Measurements from ENCODE around the gene AP1M1.

The AP1M1 gene

GRCh38 chr19:16227837-16228636 is 30.3 kb downstream of the AP1M1 start:
- H3K27ac ChIP-seq: no peak overlapping the region
- TF ChIP-seq CTCF (conservative IDR thresholded peaks at IDR 0.05): no peak

DNA sequence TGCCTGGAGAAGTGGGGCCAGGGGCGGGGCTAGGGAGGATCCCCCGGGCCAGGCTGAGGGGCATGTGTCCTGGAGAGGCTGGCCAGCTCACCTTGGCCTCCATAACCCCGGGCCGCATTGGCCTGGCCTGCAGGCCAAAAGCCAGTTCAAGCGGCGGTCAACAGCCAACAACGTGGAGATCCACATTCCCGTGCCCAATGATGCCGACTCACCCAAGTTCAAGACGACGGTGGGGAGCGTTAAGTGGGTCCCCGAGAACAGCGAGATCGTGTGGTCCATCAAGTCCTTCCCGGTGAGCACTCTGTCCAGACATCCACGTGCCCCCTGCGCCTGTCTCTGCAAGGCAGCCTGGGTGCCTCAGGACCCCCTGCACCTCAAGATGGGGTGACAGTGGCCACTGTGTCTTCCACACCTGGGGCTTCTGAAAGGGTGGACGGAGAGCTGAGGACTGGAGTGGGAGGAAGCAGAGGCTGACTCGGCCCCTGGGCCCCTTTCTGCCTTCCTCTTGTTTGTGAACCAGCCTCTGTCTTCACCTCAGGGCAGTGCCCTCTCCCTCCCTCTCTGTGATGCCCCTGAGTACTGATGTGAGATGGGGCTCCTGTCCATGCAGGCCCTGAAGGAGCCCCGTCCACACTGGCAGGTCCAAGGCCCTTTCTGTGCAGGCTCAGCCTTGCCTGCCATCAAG is 31.1 kb downstream of the AP1M1 start:
- no peak overlapping the region for H3K27ac ChIP-seq
- TF ChIP-seq CTCF (conservative IDR thresholded peaks at IDR 0.05): no peak

DNA sequence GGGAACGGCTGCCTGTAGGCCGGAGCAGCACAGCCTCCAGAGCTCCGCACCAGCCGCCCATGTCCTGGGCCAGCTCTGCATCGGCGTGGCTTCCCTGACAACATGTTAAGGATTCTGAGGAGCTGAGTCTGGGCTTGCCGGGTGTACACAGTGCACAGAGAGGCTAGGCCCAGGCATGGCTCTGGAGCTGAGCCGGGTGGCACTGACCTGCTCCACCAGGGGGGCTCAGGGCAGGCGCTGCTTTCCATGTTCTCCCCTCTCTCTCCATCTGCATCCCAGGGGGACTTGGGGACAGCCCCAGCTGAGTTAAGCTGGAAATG is 31.6 kb downstream of the AP1M1 start:
- TF ChIP-seq CTCF (conservative IDR thresholded peaks at IDR 0.05): no peak
- H3K27ac ChIP-seq: no peak overlapping the region

DNA sequence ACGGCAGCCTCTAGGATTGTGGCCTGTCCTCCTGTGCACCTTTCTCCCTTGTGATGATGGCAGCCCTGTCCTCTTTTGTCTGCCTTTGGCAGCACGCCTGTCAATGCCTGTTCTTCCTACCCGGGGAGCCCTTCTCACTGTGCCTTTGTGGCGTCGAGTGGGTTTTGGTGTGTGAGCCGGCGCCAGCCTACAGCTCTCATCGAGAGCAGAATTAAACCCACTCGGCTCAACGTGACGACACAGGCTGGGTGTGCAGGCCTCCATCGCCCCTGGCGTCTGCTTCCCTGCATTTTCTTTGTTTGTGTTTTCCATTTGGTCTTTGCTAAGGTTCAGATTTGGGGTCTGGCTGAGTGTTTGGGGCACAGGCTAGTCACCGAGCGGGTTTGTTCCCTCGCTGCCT is 34.4 kb downstream of the AP1M1 start:
- no peak overlapping the region for H3K27ac ChIP-seq
- no peak for TF ChIP-seq CTCF (conservative IDR thresholded peaks at IDR 0.05)

GRCh38 chr19:16232568-16232967 is 34.9 kb downstream of the AP1M1 start:
- TF ChIP-seq CTCF (conservative IDR thresholded peaks at IDR 0.05): no peak
- no peak overlapping the region for H3K27ac ChIP-seq

- no peak for TF ChIP-seq CTCF (conservative IDR thresholded peaks at IDR 0.05)
Measured at GRCh38 chr19:16233081-16233776, 35.5 kb downstream of the AP1M1 start.

DNA sequence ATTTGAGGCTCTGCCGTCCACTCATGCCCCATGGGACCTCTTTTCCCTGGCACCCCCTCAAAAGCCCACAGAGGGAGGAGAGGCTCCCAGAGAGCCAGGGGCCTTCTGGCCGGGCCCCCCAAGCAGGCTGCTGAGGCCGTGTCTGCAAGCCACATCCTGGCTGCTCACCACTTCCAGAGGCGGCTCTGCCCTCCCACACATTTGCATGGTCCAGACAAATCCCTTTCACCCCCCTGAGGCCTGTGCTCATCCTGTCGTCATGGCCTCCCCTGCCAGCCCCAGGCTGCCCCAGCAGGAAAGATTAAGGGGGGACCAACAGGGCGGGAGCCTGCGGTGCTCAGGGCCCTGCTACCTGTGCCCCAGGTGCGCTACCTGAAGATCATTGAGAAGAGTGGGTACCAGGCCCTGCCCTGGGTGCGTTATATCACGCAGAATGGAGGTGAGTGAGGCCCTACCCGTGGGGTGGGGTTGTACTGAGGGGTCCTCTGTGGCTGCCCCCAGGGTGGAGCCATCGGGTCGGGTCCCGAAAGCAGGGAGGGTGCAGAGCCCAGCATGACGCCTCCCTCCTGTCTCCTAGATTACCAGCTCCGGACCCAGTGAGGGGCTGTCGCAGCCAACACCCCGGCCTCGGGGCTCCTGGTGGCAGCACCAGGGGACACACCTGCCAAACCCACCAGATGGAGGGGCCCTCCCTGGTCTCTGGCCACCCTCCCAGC is 36.3 kb downstream of the AP1M1 start:
- no peak overlapping the region for H3K27ac ChIP-seq
- no peak for TF ChIP-seq CTCF (conservative IDR thresholded peaks at IDR 0.05)

More at GRCh38 chr19:16233081-16233776, 35.5 kb downstream of the AP1M1 start:
- no peak overlapping the region for H3K27ac ChIP-seq

Measured in VCaP (cell line).